ENCODE measurements around the gene ARID5B.

ARID5B gene

DNA sequence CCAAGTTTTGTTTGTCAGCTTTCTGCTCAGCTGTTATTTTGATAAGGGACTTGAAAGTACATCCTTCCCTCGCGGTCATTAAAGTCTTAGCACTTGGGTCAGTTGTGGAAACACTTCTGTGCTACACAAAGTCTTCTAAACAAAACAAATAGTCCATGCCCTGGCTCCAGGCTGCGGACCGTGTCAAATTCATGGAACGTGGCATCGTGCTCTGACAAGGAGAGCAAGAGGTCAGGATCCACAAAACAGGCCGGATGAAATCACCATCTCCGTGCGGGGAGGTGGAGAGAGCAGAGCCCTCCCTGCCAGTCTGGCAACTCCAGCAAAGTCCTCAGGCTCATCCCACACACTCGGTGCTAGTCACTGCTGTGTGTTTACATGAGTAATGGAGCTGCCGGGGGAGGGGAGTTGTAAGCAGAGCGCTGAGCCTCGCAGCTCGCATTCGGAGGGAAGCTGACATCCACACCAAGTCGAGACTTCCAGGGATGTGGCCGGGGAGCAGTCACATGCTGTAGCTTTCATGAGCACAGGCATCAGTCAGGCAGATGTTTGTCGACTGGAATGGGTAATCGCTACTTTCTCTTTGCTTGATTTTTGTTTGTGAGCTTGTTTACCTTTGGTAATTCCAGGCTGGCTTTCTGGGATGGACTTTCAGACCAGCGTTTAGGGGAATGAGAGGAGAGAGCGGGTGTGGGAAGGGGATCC is 147.6 kb downstream of the ARID5B start (continued):
- TF ChIP-seq, protein P1, sequence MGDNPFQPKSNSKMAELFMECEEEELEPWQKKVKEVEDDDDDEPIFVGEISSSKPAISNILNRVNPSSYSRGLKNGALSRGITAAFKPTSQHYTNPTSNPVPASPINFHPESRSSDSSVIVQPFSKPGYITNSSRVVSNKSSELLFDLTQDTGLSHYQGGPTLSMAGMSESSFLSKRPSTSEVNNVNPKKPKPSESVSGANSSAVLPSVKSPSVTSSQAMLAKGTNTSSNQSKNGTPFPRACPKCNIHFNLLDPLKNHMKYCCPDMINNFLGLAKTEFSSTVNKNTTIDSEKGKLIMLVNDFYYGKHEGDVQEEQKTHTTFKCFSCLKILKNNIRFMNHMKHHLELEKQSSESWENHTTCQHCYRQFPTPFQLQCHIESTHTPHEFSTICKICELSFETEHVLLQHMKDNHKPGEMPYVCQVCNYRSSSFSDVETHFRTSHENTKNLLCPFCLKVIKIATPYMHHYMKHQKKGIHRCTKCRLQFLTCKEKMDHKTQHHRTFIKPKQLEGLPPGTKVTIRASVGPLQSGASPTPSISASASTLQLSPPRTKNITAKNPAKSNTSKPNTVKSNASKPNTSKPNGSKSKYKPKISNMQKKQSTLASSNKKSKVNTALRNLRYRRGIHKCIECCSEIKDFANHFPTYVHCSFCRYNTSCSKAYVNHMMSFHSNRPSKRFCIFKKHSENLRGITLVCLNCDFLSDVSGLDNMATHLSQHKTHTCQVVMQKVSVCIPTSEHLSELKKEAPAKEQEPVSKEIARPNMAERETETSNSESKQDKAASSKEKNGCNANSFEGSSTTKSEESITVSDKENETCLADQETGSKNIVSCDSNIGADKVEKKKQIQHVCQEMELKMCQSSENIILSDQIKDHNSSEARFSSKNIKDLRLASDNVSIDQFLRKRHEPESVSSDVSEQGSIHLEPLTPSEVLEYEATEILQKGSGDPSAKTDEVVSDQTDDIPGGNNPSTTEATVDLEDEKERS (tag by site-specific recombination; IDR thresholded peaks at IDR 0.05): no peak
- TF ChIP-seq ZNF211 (tag by site-specific recombination; IDR thresholded peaks at IDR 0.05; ENCODE audit: low read depth): no peak
- 0 out of 2 replicates have a peak, but pooled peaks have one; percentile 45 for TF ChIP-seq ZBTB48 (tag by site-specific recombination; IDR thresholded peaks at IDR 0.05)
- no peak for TF ChIP-seq ZNF747 (tag by site-specific recombination; IDR thresholded peaks at IDR 0.05)
- TF ChIP-seq ZNF560 (tag by site-specific recombination; IDR thresholded peaks at IDR 0.05; ENCODE audit: borderline replicate concordance): no peak
- no peak for TF ChIP-seq ZNF19 (tag by site-specific recombination; IDR thresholded peaks at IDR 0.05; ENCODE audit: low read depth)
- no peak for TF ChIP-seq ZNF626 (tag by site-specific recombination; IDR thresholded peaks at IDR 0.05)
- no peak for TF ChIP-seq ZNF48 (tag by site-specific recombination; IDR thresholded peaks at IDR 0.05)
- TF ChIP-seq ZNF175 (tag by site-specific recombination; IDR thresholded peaks at IDR 0.05): no peak
- TF ChIP-seq, protein P2, sequence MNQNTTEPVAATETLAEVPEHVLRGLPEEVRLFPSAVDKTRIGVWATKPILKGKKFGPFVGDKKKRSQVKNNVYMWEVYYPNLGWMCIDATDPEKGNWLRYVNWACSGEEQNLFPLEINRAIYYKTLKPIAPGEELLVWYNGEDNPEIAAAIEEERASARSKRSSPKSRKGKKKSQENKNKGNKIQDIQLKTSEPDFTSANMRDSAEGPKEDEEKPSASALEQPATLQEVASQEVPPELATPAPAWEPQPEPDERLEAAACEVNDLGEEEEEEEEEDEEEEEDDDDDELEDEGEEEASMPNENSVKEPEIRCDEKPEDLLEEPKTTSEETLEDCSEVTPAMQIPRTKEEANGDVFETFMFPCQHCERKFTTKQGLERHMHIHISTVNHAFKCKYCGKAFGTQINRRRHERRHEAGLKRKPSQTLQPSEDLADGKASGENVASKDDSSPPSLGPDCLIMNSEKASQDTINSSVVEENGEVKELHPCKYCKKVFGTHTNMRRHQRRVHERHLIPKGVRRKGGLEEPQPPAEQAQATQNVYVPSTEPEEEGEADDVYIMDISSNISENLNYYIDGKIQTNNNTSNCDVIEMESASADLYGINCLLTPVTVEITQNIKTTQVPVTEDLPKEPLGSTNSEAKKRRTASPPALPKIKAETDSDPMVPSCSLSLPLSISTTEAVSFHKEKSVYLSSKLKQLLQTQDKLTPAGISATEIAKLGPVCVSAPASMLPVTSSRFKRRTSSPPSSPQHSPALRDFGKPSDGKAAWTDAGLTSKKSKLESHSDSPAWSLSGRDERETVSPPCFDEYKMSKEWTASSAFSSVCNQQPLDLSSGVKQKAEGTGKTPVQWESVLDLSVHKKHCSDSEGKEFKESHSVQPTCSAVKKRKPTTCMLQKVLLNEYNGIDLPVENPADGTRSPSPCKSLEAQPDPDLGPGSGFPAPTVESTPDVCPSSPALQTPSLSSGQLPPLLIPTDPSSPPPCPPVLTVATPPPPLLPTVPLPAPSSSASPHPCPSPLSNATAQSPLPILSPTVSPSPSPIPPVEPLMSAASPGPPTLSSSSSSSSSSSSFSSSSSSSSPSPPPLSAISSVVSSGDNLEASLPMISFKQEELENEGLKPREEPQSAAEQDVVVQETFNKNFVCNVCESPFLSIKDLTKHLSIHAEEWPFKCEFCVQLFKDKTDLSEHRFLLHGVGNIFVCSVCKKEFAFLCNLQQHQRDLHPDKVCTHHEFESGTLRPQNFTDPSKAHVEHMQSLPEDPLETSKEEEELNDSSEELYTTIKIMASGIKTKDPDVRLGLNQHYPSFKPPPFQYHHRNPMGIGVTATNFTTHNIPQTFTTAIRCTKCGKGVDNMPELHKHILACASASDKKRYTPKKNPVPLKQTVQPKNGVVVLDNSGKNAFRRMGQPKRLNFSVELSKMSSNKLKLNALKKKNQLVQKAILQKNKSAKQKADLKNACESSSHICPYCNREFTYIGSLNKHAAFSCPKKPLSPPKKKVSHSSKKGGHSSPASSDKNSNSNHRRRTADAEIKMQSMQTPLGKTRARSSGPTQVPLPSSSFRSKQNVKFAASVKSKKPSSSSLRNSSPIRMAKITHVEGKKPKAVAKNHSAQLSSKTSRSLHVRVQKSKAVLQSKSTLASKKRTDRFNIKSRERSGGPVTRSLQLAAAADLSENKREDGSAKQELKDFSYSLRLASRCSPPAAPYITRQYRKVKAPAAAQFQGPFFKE (tag by site-specific recombination; IDR thresholded peaks at IDR 0.05; ENCODE audit: borderline replicate concordance): no peak
- TF ChIP-seq, protein P3, sequence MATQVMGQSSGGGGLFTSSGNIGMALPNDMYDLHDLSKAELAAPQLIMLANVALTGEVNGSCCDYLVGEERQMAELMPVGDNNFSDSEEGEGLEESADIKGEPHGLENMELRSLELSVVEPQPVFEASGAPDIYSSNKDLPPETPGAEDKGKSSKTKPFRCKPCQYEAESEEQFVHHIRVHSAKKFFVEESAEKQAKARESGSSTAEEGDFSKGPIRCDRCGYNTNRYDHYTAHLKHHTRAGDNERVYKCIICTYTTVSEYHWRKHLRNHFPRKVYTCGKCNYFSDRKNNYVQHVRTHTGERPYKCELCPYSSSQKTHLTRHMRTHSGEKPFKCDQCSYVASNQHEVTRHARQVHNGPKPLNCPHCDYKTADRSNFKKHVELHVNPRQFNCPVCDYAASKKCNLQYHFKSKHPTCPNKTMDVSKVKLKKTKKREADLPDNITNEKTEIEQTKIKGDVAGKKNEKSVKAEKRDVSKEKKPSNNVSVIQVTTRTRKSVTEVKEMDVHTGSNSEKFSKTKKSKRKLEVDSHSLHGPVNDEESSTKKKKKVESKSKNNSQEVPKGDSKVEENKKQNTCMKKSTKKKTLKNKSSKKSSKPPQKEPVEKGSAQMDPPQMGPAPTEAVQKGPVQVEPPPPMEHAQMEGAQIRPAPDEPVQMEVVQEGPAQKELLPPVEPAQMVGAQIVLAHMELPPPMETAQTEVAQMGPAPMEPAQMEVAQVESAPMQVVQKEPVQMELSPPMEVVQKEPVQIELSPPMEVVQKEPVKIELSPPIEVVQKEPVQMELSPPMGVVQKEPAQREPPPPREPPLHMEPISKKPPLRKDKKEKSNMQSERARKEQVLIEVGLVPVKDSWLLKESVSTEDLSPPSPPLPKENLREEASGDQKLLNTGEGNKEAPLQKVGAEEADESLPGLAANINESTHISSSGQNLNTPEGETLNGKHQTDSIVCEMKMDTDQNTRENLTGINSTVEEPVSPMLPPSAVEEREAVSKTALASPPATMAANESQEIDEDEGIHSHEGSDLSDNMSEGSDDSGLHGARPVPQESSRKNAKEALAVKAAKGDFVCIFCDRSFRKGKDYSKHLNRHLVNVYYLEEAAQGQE (tag by site-specific recombination; IDR thresholded peaks at IDR 0.05): no peak
- no peak for TF ChIP-seq ZNF624 (tag by site-specific recombination; IDR thresholded peaks at IDR 0.05)
- no peak for TF ChIP-seq OVOL3 (tag by site-specific recombination; IDR thresholded peaks at IDR 0.05)
- no peak for TF ChIP-seq ZNF768 (tag by site-specific recombination; IDR thresholded peaks at IDR 0.05)
- no peak for TF ChIP-seq ZNF677 (tag by site-specific recombination; IDR thresholded peaks at IDR 0.05)
- TF ChIP-seq ZNF266 (tag by site-specific recombination; IDR thresholded peaks at IDR 0.05; ENCODE audit: low read depth): no peak
- peak; percentile 93 for TF ChIP-seq PRDM10 (tag by site-specific recombination; IDR thresholded peaks at IDR 0.05)

All from HEK293 (cell line).